SK-N-SH (cell line): ENCODE results near the gene REV1. TPM values are rescaled to one million over a fixed set of nuclear protein-coding genes. Genes with fewer than 3 reads are reported as not detected.

Experiments
- CTCF ChIA-PET: fragments of 300-600, 350-600 bp; formaldehyde crosslinking; extraction: SDS; loops from one replicate; lab custom pipeline; 2021; lab: Yijun Ruan, JAX
- POLR2A ChIA-PET: fragments of 350-600 bp; sonication (Branson Sonifier 250); formaldehyde crosslinking; extraction: SDS; loops from one replicate; lab custom pipeline; 2020; ENCODE audit warnings: antibody characterized with exemption, inconsistent platforms; lab: Yijun Ruan, JAX
- DNase-seq: peaks from one replicate; pipeline ENCODE4 v3.0.0; 2012
- H2AFZ ChIP-seq: fragments of 200-600 bp; sonication (generic); 2 replicates; pipeline ENCODE4 v1.8.1; 2016; ENCODE audit warnings: antibody characterized with exemption, mild to moderate bottlenecking, low read depth
- H3F3A ChIP-seq: fragments of 200-600 bp; sonication (generic); replicated peaks from 2 replicates; pipeline ENCODE3; 2016; ENCODE audit warnings: antibody characterized with exemption, mild to moderate bottlenecking; ENCODE audit not compliant: insufficient read depth
- H3K27ac ChIP-seq, 2 experiments: fragments of 200-500 bp in 1 of 2; fragments of 200-600 bp in 1 of 2; sonication (Bioruptor generic) in 1 of 2; sonication (generic), shearing (Covaris generic) in 1 of 2; 2 replicates each; pipeline versions ENCODE4 v1.5.1 to v1.6.1; 2014 to 2016; ENCODE audit warnings: low read depth in 2 of 2, inconsistent platforms in 1 of 2, low read length in 1 of 2, mild to moderate bottlenecking in 1 of 2, mixed read lengths in 1 of 2
- H3K27me3 ChIP-seq: fragments of 200-600 bp; sonication (generic), shearing (Covaris generic); 2 replicates; pipeline ENCODE4 v1.6.1; 2016; ENCODE audit warnings: mixed run types; ENCODE audit not compliant: insufficient read depth
- H3K36me3 ChIP-seq, 2 experiments: fragments of 200-500 bp in 1 of 2; fragments of 200-600 bp in 1 of 2; sonication (Bioruptor generic) in 1 of 2; sonication (generic) in 1 of 2; replicated peaks in 1 of 2; 2 replicates each; pipeline versions ENCODE3 to v1.5.1; 2014 to 2016; ENCODE audit warnings: low read length in 1 of 2, mild to moderate bottlenecking in 1 of 2; ENCODE audit not compliant: insufficient read depth in 2 of 2, control insufficient read depth in 1 of 2
- H3K4me1 ChIP-seq, 2 experiments: fragments of 200-500 bp in 1 of 2; fragments of 200-600 bp in 1 of 2; sonication (Bioruptor generic) in 1 of 2; sonication (generic), shearing (Covaris generic) in 1 of 2; 2 replicates each; pipeline versions ENCODE4 v1.5.1 to v1.6.1; 2014 to 2016; ENCODE audit warnings: low read depth in 1 of 2, low read length in 1 of 2, mixed run types in 1 of 2; ENCODE audit not compliant: insufficient read depth in 2 of 2, control insufficient read depth in 1 of 2
- H3K4me2 ChIP-seq: fragments of 200-600 bp; sonication (generic), shearing (Covaris generic); 2 replicates; pipeline ENCODE4 v1.6.1; 2017; ENCODE audit warnings: mixed run types
- H3K4me3 ChIP-seq, 2 experiments: fragments of 200-500 bp in 1 of 2; fragments of 200-600 bp in 1 of 2; sonication (Bioruptor generic) in 1 of 2; sonication (generic), shearing (Covaris generic) in 1 of 2; 2 replicates each; pipeline versions ENCODE4 v1.5.1 to v1.8.1; 2014 to 2016; ENCODE audit warnings: low read depth in 2 of 2, inconsistent platforms in 1 of 2, low read length in 1 of 2, mild to moderate bottlenecking in 1 of 2, mixed read lengths in 1 of 2, moderate library complexity in 1 of 2
- H3K79me2 ChIP-seq: fragments of 200-600 bp; sonication (generic); 2 replicates; pipeline ENCODE4 v1.8.1; 2017; ENCODE audit warnings: mild to moderate bottlenecking; ENCODE audit not compliant: insufficient read depth
- H3K9ac ChIP-seq: fragments of 200-600 bp; sonication (generic); 2 replicates; pipeline ENCODE4 v1.6.1; 2017; ENCODE audit warnings: mixed run types
- H3K9me2 ChIP-seq: fragments of 200-600 bp; sonication (generic); 2 replicates; pipeline ENCODE4 v1.6.1; 2017; ENCODE audit warnings: mixed run types
- H3K9me3 ChIP-seq: fragments of 200-600 bp; sonication (generic); 2 replicates; pipeline ENCODE4 v1.6.1; 2017; ENCODE audit warnings: mixed run types, mild to moderate bottlenecking, moderate library complexity
- H4K20me1 ChIP-seq: fragments of 200-600 bp; sonication (generic); 2 replicates; pipeline ENCODE4 v1.6.1; 2017; ENCODE audit warnings: mild to moderate bottlenecking, mixed run types; ENCODE audit not compliant: insufficient read depth
- CHD2 ChIP-seq: fragments of 150-350 bp; IDR thresholded peaks from 2 replicates; pipeline ENCODE4 v1.6.1; 2018; ENCODE audit warnings: low read length; ENCODE audit not compliant: partially characterized antibody
- ELF1 ChIP-seq: IDR thresholded peaks from 2 replicates; pipeline ENCODE4 v1.4.0; 2012
- GATA2 ChIP-seq: sonication (generic); formaldehyde crosslinking; IDR thresholded peaks from 2 replicates; pipeline ENCODE4 v1.5.0; 2020; ENCODE audit warnings: mild to moderate bottlenecking, missing genetic modification reagents
- JUND ChIP-seq: IDR thresholded peaks from 2 replicates; pipeline ENCODE4 v1.4.0; 2012
- MXI1 ChIP-seq: IDR thresholded peaks from 2 replicates; pipeline ENCODE4 v1.6.1; 2012; ENCODE audit warnings: mild to moderate bottlenecking, low read depth, low read length, improper control_type of control experiment
- SIN3A ChIP-seq: IDR thresholded peaks from 2 replicates; pipeline ENCODE4 v1.6.1; 2012; ENCODE audit warnings: low read depth, mild to moderate bottlenecking, low read length, moderate library complexity, borderline replicate concordance
- TEAD4 ChIP-seq: IDR thresholded peaks from 2 replicates; pipeline ENCODE4 v1.4.0; 2012; ENCODE audit warnings: mild to moderate bottlenecking, borderline replicate concordance; ENCODE audit not compliant: insufficient read depth
- YY1 ChIP-seq: IDR thresholded peaks from 2 replicates; pipeline ENCODE4 v1.4.0; 2012; ENCODE audit warnings: low read depth, mild to moderate bottlenecking
- WGBS: methylation state at CpG from one replicate; pipeline ENCODE4 v1.1.6; 2017; ENCODE audit warnings: low lambda C conversion rate; 5-methylcytosine and 5-hydroxymethylcytosine counted together
- polyA plus RNA-seq, 3 experiments: library from polyadenylated mRNA; depleted of rRNA; stranded (reverse); fragments of >200 nt; gene quantifications; 2 replicates each; pipeline ENCODE4 v1.2.3, GENCODE V29; 2012
- TF ChIP-seq, protein P1 (sequence below): IDR thresholded peaks from 2 replicates; pipeline ENCODE4 v1.4.0; 2012; ENCODE audit warnings: low read depth, borderline replicate concordance
- TF ChIP-seq, protein P2 (sequence below): IDR thresholded peaks from 2 replicates; pipeline ENCODE4 v1.4.0; 2012; ENCODE audit warnings: low read depth, borderline replicate concordance
- TF ChIP-seq, protein P3 (sequence below): IDR thresholded peaks from 2 replicates; pipeline ENCODE4 v1.4.0; 2012; ENCODE audit warnings: low read depth
- TF ChIP-seq, protein P4 (sequence below): fragments of 150-350 bp; IDR thresholded peaks from 2 replicates; pipeline ENCODE4 v1.6.1; 2017; ENCODE audit warnings: antibody characterized with exemption, low read length, low read depth, borderline replicate concordance

Gene REV1
- polyA plus RNA-seq, 1 of the 3 experiments (the other 2 are of a cell fraction), result 15.9 TPM

DNA sequence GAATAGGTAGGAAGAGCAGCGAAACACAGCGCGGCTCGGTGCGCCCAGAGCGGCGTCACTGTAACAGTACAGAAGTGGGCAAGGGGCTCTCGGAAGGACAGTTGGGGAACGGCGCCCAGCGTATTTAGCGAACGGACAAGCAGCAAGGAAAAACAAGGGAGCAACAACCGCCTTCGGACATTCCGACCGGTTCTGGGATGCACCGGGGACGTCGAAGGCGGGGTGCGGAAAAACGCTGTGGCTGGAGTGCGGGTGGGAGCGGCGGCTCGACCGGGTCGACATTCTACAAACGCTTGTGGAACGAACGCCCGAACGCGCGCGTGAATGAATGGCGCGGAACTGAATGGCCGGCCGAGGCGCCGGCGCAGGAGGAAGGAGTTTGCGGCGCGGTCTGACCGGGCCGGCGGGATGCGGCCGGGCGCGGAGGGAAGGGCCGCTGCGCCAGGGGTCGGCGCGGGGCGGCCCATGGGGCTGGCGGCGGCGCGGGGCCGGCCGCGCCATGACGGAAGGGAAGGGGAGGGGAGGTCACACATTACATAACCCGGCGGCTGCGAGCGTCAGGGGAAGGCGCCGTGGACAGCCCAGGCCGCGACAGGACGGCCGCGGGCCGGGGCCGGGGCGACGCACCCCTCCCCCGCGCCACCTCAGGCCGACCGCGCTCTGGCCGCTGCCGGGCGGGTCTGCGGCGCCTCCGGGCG lies 605 bp downstream of the REV1 start:
- POLR2A ChIA-PET, result no interaction called here
- no peaks in the 10 kb centered on the region for H3F3A ChIP-seq
- WGBS, result under 1% methylated on average over 13 of the region's 95 CpGs

DNA sequence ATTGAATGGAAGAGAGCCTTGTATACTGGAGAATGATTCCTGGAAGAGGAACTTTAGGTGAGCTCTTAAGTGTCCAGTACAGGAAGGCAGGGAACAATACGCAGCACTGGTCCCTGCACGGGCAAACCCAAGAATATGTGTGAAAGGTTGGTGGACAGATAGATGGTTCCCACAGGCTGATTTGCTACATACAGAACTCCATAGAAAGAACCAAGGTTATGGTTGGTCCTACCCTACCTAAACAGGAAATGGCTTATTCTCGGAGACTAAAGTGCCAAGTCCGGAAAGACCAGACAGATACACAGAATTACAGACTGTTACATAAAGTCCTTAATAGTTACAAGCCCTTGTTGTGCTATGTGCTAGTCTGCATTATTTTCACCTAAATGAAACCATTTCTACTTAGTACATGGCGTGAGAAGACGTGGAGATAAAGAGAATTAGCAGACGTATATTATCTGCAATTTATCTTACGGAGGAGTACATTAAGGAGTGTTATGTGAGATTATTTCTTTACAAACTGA lies 1.2 kb downstream of the REV1 start:
- H3K9ac ChIP-seq, result peak overlapping the region; percentile 87
- H3K27me3 ChIP-seq, result no peaks in the 10 kb centered on the region; the same call in 1 of the 2 replicates
- peak overlapping the region; percentile 78 to 96 for H3K4me3 ChIP-seq
- peak overlapping the region; percentile 79 to 93 for H3K27ac ChIP-seq
- H3K36me3 ChIP-seq, result peaks cover 0 to 2% of the 10 kb centered on the region in 2 experiments
- CTCF ChIA-PET, result interaction anchor here (1.0 kb wide), 1 partner anchor 151 kb away, joined by 3 read pairs; the partner anchor contains the start of gene EIF5B
- peaks cover 48% of the 10 kb centered on the region for H4K20me1 ChIP-seq
- POLR2A ChIA-PET, result interaction anchor here (0.6 kb wide), 1 partner anchor 929 kb away, joined by 4 read pairs; the partner anchor contains the start of gene CHST10
- H2AFZ ChIP-seq, result peak overlapping the region; percentile 52; the same call in 1 of the 2 replicates
- H3F3A ChIP-seq, result no peaks in the 10 kb centered on the region
- peaks cover 0 to 14% of the 10 kb centered on the region in 2 experiments; a peak in 2 of 4 replicates for H3K4me1 ChIP-seq
- no peaks in the 10 kb centered on the region for H3K9me2 ChIP-seq
- H3K4me2 ChIP-seq, result peak overlapping the region; percentile 82
- DNase-seq, result peak; percentile 41
- no peak for TF ChIP-seq GATA2 (CRISPR knock-in tag)
- no peak for TF ChIP-seq TEAD4
- TF ChIP-seq, protein P1, sequence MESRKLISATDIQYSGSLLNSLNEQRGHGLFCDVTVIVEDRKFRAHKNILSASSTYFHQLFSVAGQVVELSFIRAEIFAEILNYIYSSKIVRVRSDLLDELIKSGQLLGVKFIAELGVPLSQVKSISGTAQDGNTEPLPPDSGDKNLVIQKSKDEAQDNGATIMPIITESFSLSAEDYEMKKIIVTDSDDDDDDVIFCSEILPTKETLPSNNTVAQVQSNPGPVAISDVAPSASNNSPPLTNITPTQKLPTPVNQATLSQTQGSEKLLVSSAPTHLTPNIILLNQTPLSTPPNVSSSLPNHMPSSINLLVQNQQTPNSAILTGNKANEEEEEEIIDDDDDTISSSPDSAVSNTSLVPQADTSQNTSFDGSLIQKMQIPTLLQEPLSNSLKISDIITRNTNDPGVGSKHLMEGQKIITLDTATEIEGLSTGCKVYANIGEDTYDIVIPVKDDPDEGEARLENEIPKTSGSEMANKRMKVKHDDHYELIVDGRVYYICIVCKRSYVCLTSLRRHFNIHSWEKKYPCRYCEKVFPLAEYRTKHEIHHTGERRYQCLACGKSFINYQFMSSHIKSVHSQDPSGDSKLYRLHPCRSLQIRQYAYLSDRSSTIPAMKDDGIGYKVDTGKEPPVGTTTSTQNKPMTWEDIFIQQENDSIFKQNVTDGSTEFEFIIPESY, result no peak
- TF ChIP-seq, protein P2, sequence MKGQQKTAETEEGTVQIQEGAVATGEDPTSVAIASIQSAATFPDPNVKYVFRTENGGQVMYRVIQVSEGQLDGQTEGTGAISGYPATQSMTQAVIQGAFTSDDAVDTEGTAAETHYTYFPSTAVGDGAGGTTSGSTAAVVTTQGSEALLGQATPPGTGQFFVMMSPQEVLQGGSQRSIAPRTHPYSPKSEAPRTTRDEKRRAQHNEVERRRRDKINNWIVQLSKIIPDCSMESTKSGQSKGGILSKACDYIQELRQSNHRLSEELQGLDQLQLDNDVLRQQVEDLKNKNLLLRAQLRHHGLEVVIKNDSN, result no peak
- no peak for TF ChIP-seq CHD2
- no peak for TF ChIP-seq ELF1
- no peak for TF ChIP-seq JUND
- TF ChIP-seq, protein P3, sequence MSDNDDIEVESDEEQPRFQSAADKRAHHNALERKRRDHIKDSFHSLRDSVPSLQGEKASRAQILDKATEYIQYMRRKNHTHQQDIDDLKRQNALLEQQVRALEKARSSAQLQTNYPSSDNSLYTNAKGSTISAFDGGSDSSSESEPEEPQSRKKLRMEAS, result no peak
- TF ChIP-seq, protein P4, sequence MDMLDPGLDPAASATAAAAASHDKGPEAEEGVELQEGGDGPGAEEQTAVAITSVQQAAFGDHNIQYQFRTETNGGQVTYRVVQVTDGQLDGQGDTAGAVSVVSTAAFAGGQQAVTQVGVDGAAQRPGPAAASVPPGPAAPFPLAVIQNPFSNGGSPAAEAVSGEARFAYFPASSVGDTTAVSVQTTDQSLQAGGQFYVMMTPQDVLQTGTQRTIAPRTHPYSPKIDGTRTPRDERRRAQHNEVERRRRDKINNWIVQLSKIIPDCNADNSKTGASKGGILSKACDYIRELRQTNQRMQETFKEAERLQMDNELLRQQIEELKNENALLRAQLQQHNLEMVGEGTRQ, result no peak
- peaks cover 56% of the 10 kb centered on the region for H3K79me2 ChIP-seq
- 10% methylated on average over 8 of the region's 8 CpGs for WGBS
- no peaks in the 10 kb centered on the region for H3K9me3 ChIP-seq

More for the DNA sequence above, 605 bp downstream of the REV1 start:
- H3K4me3 ChIP-seq, result peak overlapping the region; percentile 78 to 96
- no peaks in the 10 kb centered on the region; the same call in 1 of the 2 replicates for H3K27me3 ChIP-seq
- H3K9me3 ChIP-seq, result no peaks in the 10 kb centered on the region
- peaks cover 50% of the 10 kb centered on the region for H3K79me2 ChIP-seq
- H3K9ac ChIP-seq, result peak overlapping the region; percentile 87
- no peaks in the 10 kb centered on the region for H3K9me2 ChIP-seq
- peak overlapping the region; percentile 79 to 93 for H3K27ac ChIP-seq
- CTCF ChIA-PET, result interaction anchor here (1.0 to 1.3 kb wide), 2 partner anchors 17 to 152 kb away, joined by 3 to 4 read pairs; partner anchors contain the start of gene EIF5B
- H2AFZ ChIP-seq, result peak overlapping the region; percentile 52; the same call in 1 of the 2 replicates
- peaks cover 41% of the 10 kb centered on the region for H4K20me1 ChIP-seq
- H3K36me3 ChIP-seq, result peaks cover 0 to 2% of the 10 kb centered on the region in 2 experiments
- DNase-seq, result peak; percentile 88
- peak overlapping the region; percentile 82 for H3K4me2 ChIP-seq
- TF ChIP-seq MXI1 (peak; percentile 21; the same call in 1 of the 2 replicates), YY1 (no peak), SIN3A (0 out of 2 replicates have a peak, but pooled peaks have one; percentile 12)
- H3K4me1 ChIP-seq, result peaks cover 0 to 14% of the 10 kb centered on the region in 2 experiments; a peak in 2 of 4 replicates
